GM19328 (cell line): ENCODE data around the gene RENBP.
A peak's percentile ranks its signal among the peaks of the same experiment; 100 is the strongest.

Experiments
- ATAC-seq: cut with Tn5 transposase; IDR thresholded peaks from one replicate; pipeline ENCODE4 v1.9.1; 2021; ENCODE audit warnings: mild to moderate bottlenecking, moderate library complexity; ENCODE audit not compliant: unreplicated experiment

RENBP gene

DNA sequence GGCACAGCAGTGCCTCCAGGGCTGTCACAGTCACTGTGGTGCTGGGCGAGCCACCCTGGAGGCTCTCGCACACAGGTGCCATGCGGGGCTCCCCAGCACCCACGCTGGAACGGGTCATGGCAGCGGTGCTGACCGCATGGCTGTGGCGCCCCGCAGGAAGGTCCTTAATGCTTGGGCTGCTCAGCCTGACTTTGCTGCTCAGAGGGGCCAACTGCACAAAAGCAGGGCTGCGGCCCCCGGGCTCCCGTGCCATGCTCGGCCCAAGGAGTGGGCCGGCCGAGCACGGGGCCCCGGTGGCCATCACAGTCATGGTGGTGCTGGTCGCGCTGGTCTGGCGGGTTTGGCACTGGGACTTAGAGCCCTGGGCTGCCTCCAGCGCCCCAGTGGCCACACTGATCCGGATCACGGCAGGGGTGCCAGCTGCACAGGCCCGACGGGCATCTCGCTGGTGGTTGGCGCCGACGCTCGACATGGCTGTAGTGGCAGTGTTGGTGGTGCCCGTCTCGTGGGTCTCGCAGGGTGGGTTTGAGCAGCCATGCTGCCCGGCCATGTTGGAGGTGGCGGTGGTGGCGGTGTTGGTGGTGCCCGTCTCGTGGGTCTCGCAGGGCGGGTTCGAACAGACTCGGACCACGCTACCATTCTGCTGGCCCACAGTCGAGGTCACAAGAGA, 10.2 kb upstream of the RENBP start:
- no peak for ATAC-seq

DNA sequence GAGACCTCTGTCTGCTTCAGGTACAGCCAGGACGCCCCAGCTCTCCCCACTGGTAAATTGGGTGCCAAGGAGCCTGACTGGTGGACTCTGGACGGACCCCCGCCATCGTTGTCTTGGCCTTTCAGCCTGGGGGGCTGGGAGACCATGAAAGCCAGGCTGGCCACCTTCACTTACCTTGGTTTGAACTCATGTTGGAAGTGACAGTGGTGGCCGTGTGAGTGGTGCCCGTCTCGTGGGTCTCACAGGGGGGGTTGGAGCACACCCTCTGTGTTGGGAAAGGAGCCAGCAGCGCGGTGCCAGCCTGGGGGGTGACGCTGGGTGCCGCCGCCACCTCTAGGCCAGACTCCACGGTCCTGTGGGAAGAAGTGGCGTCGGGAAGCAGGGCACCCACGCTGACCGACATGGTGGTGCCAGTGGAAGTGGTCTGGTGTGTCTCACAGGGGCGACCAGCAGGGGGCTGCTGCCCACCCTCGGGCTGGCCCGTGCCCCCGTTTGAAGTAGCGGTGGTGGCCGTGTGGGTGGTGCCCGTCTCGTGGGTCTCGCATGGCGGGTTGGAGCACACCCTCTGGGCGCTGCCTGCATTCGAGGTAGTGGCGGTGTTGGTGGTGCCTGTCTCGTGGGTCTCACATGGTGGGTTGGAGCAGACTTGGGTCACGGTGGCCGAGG, 9.6 kb upstream of the RENBP start:
- no peak for ATAC-seq

DNA sequence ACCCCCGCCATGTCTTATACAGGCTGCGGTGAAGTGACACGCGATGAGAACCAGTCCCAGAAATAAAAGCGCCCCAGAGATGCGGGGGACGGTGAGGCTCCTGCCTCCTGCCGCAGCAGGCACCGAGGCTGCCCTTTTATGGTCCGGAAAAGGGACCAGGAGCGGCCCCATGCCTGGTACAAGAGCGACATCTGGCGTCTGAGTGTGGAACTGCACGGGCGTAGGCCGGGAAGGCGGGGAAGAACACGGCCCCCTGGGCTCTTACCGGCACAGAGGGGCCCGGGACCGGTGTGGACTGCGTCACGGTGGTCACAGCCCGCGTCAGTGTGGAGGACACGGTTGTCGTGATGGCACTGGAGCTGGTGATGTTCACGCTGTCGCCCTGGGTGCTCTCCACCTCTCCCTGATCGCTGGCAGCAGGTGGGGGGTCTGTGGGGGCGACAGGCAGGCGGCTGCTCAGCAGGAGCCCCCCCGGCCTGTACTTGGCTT, 8.9 kb upstream of the RENBP start:
- ATAC-seq, result no peak

DNA sequence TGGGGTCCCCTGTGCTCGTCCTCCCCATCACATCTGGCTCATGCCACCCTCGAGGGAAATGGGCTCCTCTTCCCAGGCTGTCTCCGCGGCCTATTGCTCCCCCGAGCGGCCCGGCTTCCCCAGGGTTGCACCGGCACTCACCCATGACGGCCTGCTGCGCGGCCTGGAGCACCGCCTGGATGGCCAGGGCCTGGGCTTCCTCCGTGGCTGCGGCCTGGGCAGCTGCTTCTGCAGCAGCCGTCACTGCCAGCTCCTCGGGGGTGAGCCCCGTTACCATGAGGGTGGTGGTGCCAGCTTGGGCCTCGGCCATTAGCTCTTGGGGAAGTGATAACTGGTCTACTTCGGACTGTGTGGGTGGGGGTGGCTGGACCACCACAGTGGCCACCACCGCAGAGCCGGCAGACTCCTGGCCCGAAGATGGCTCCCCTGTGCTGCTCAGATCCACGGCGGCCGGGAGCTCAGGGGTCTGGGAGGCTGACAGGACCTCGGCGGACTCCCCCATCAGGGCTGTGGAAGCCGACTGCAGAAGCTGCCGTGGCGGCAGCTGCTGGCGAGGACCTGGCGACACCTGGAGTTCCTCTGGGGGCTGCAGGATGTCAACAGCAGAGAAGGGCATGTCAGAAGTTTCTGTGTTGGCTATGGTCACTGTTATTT, 8.1 kb upstream of the RENBP start:
- ATAC-seq, result no peak

DNA sequence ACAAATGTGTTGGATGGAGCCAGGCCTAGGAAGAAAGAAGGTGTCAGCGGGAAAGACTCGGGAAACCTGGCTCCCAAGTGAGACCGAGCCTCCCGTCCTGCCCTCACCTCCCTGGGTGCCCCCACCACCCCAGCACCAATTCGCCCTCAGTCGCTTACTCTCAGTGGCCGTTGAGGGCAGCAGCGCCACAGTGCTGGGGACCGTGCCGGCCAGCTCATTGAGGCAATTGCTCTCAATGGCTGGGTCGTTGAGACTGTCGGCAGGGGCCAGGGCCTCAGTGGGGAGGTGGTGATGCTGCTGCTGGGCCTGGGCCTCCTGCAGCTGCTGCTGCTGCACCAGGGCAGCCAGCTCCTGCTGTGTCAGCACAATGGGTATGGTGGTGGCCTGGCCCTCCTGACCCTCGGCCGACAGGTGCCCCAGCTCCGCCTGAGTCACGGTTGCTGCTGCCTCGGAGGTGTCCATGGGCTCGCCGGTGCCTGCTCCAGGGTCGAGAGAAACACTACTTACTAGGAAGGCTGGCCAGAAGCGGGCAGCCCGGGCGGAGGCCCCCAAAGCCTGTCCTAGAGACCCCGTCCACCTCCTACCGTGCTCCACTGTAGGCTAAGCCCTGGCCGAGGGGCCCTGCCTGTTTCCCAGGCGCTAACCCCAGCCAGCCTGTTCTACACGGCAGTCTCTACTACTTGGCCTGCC, 7.4 kb upstream of the RENBP start:
- ATAC-seq, result no peak

DNA sequence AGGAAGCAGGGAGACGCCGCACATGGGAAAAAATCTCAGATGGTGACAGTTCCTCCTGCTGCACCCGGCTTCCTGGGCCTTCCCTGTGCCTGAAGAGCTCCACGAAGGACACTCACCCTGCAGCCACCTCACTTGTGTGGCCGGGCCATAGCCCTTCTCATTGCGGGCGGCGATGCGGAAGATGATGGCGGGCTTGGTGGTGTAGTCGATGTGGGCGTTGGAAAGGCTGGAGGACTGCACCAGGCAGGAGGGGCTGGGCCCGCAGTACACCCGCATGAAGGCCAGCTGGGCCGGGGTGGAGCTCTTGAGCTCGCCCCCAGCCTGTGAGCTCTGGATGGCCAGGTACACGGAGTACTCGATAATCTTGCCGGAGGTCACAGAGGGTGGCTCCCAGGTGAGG, 5.7 kb upstream of the RENBP start:
- no peak for ATAC-seq

GRCh38 chrX:153948847-153949805, 4.7 kb upstream of the RENBP start:
- ATAC-seq, result no peak

DNA sequence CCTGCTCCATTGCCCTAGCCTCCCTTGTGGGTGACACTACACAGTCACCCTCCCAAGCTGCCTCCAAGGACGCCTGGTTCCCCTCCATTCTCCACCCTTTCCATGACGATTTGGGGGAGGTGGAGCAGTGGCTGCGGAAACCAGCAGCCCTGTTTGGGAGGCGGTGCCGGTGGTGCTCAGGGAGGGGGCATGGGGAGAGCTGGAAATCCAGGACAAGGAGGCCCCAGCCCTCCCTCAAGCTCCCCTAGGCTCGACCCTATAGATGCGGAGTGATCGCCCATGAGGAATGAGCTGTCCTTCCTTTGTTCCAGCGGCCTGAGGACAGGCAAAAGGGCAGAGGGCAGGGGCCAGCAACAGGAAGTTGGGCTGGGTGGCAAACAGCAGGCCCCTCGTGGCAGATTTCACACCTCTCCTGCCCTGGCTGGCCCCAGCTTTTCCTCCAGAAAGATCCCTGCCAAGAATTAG, 3.6 kb upstream of the RENBP start:
- no peak for ATAC-seq

- ATAC-seq, result peak; percentile 66
These were observed 2.7 kb upstream of the RENBP start for GRCh38 chrX:153947009-153947769.

DNA sequence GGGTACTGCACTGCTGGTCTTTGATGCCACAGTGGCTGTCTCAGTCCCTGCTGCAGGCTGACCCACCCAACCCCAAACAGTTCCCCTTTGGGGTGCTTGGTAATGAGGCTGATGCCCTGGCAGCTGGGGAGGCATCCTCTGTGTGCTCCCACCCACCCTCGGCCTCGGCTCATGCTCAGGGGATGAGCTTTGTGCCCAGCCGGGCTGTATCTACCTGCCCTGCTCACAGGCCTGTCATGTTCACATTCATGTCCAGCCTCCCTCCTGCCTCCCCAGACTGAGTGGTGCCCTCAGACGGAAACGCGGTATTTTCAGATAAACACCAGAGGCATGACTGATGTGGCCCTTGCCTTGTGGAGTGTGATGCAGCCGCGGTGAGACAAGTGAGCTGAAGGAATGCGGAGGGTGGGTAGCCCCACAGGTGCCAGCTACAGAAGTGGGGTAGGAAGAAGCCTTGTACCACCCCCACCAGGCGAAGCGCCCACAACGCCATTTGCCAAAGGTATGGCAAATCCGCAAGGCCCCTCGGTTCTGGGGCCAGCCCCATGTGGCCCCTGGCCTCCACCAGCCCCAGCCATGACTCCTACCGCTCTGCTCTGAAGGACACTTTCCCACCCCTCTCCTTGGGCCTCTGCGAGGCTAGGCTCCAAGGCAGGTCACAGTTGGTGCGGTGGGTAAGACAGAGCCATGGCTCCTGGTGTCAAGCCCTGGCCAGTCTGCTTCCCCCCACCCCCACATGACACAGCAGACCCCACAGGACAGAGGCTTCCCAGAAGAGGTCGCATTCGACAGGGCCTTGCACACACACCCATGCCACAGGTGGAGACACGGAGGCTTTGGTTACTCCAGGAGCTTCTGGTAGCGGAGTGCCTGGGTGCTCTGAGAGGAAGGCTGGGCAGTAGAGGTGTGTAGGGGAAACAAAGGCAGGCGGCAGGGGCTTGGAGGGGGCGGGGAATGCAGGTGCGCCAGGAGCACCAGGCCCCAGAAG, 1.8 kb upstream of the RENBP start:
- no peak for ATAC-seq

DNA sequence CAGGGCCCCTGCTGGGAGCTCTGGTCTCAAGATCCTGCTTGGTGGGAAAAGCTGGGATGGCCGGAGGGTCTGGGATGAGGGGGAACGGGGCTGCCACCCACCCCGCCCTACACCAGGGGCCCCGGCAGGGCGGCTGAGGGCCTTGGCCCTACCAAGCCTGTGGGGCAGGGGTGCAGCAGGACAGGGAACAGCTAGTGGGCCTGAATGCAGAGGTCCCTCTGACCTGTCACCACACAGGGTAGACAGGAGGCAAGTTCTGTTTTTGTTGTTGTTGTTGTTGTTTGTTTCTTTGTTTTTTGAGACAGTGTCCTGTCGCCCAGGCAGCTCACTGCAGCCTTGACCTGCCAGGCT, 332 bp upstream of the RENBP start:
- ATAC-seq, result no peak

- ATAC-seq, result no peak
These were observed 2.8 kb downstream of the RENBP start for GRCh38 chrX:153941336-153942252.

- ATAC-seq, result no peak
These were observed 4.9 kb downstream of the RENBP start for GRCh38 chrX:153939573-153939972.

DNA sequence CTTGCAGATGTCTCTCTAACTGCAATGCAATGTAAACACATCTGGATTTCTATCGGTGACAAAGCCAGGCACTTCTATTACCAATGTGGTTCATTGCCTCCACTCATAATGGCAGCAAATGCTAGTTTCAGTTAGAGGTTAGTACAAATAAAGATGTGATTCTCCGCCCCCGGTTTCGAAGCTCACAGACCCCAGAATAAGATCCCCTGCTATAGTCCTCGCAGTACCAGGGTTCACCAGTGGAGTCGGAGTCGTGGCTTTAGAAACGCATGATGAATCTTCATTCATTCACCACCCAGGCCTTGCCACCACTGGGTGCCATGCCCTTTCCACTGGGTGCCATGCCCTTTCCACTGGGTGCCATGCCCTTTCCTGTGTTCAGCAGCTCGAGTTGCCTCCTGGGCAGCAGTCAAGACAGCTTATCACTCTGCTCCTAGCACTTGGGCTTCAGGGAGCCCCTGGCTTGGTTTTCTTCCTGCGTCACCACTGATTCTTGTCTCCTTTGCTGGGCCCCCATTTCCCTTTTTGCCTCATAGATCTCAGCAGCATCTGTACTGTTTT, 6.1 kb downstream of the RENBP start:
- no peak for ATAC-seq

- ATAC-seq, result no peak
These were observed 7.4 kb downstream of the RENBP start for GRCh38 chrX:153937056-153937455.

DNA sequence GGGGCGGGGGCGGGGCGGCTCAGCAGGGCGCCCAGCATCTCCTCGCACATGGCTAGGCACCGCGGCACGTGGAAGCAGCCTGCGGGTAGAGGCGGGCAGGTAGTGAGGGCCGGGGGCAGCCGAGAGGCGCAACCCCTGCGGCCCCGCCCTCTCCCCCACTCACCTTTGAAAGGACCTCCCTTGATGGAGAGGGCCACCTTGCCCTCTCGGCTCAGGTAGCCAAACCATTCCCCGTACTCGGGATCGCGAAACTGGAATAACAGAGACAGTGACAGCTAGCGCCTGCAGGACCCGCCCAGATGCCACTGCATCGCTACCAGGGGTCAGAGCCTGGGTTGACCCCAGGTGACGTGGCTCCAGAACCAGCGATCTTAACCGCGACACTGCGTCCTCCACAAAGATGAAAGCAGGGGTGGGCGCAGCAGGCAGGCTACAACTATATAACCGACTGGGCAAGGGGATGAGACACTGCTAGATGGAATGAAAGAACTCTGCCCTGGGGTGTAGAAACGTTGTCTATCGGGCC, 9.1 kb downstream of the RENBP start:
- ATAC-seq, result no peak
